HUDEP-2 (cell line): ENCODE measurements around the gene IQCH.

Experiments used
- DNase-seq, 76 experiments: peaks; one replicate each; lab custom pipeline; 2025; ENCODE audit not compliant: unreplicated experiment in 76 of 76; lab: John Stamatoyannopoulos, UW

The IQCH gene

GRCh38 chr15:67296188-67296587 lies 41.6 kb downstream of the IQCH start:
- no peak for DNase-seq

GRCh38 chr15:67296684-67297083 lies 42.1 kb downstream of the IQCH start:
- no peak for DNase-seq

GRCh38 chr15:67300266-67301025 lies 45.9 kb downstream of the IQCH start:
- DNase-seq = no peak

GRCh38 chr15:67303490-67304363 lies 49.1 kb downstream of the IQCH start:
- DNase-seq = peak in 8 of 76 experiments; percentile 2 to 13 (median 8)

- no peak for DNase-seq
Observed at GRCh38 chr15:67304778-67305177, 50.2 kb downstream of the IQCH start.

GRCh38 chr15:67305506-67305905 lies 50.9 kb downstream of the IQCH start:
- DNase-seq = no peak

GRCh38 chr15:67307156-67307555 lies 52.6 kb downstream of the IQCH start:
- DNase-seq = no peak

- no peak for DNase-seq
Observed at GRCh38 chr15:67307889-67308597, 53.5 kb downstream of the IQCH start.

- DNase-seq = no peak
Observed at GRCh38 chr15:67311731-67312130, 57.1 kb downstream of the IQCH start.

GRCh38 chr15:67319961-67320360 lies 65.4 kb downstream of the IQCH start:
- no peak for DNase-seq

- DNase-seq = no peak
Observed at GRCh38 chr15:67321352-67321751, 66.8 kb downstream of the IQCH start.

- DNase-seq = no peak
Observed at GRCh38 chr15:67322481-67322880, 67.9 kb downstream of the IQCH start.

- no peak for DNase-seq
Observed at GRCh38 chr15:67327312-67327711, 72.7 kb downstream of the IQCH start.

GRCh38 chr15:67327737-67328136 lies 73.2 kb downstream of the IQCH start:
- no peak for DNase-seq

- DNase-seq = no peak
Observed at GRCh38 chr15:67329984-67330733, 75.6 kb downstream of the IQCH start.

- no peak for DNase-seq
Observed at GRCh38 chr15:67331676-67332075, 77.1 kb downstream of the IQCH start.

- DNase-seq = no peak
Observed at GRCh38 chr15:67335026-67335425, 80.4 kb downstream of the IQCH start.

GRCh38 chr15:67335534-67336222 lies 81.1 kb downstream of the IQCH start:
- no peak for DNase-seq

- DNase-seq = no peak
Observed at GRCh38 chr15:67340630-67341029, 86.0 kb downstream of the IQCH start.

- DNase-seq = no peak
Observed at GRCh38 chr15:67341539-67341938, 87.0 kb downstream of the IQCH start.
